ES-I3 (cell line): ENCODE measurements around the gene CNGA3.

Source experiments
- H3K36me3 ChIP-seq: 2 replicates; pipeline ENCODE4 v1.6.1; 2013; ENCODE audit warnings: mild to moderate bottlenecking, low read length, control low read depth, moderate library complexity; ENCODE audit not compliant: insufficient read depth
- H3K4me1 ChIP-seq: 2 replicates; pipeline ENCODE4 v1.6.1; 2013; ENCODE audit warnings: mild to moderate bottlenecking, control low read depth, low read length; ENCODE audit not compliant: insufficient read depth
- H3K9ac ChIP-seq: 2 replicates; pipeline ENCODE4 v1.6.1; 2013; ENCODE audit warnings: low read depth, mild to moderate bottlenecking, low read length, moderate library complexity
- H3K9me3 ChIP-seq: 2 replicates; pipeline ENCODE4 v1.6.1; 2013; ENCODE audit warnings: mild to moderate bottlenecking, low read length, moderate library complexity; ENCODE audit not compliant: control insufficient read depth, insufficient read depth

The CNGA3 gene

DNA sequence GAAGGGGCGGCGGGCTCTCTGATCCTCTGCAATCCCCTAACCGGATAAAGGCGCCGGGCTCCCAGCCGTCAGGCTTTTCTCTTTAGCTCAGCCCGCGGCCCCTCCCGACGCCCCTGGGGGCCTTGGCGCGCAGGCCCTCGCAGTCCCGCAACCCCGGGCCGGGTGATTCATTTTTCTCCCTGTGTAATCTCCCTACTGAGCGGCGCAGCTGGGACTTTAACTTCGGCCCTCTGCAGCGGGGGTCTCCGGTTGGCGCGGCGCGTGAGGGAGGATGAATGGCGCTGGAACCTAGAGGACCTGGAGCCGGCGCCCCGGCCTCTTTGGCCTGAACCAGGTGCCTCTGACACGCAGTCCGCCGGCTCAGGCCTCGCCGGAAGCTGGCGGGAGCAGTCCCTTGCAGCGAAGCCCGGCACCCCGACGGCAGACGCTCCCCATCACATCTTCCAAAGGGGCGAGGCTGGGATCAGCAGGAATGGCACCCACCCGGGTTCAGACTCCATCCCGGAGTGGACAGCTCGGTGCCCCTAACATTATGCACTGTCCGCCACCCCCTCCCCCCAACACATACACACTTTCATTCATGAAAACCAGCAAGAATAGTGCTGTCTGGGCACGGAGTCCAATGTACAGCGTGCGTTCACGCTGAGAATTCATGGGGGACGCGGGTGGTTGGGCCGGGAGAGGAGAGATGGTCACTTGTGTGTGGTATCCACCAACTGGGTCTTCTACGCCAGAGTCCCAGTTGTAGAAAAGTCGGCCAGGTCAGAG is 1.2 kb downstream of the CNGA3 start:
- peaks cover 5% of the 10 kb centered on the region; the same call in 1 of the 2 replicates for H3K9me3 ChIP-seq
- H3K36me3 ChIP-seq = no peaks in the 10 kb centered on the region
- peak overlapping the region; percentile 28; the same call in 1 of the 2 replicates for H3K9ac ChIP-seq
- H3K4me1 ChIP-seq = no peaks in the 10 kb centered on the region

DNA sequence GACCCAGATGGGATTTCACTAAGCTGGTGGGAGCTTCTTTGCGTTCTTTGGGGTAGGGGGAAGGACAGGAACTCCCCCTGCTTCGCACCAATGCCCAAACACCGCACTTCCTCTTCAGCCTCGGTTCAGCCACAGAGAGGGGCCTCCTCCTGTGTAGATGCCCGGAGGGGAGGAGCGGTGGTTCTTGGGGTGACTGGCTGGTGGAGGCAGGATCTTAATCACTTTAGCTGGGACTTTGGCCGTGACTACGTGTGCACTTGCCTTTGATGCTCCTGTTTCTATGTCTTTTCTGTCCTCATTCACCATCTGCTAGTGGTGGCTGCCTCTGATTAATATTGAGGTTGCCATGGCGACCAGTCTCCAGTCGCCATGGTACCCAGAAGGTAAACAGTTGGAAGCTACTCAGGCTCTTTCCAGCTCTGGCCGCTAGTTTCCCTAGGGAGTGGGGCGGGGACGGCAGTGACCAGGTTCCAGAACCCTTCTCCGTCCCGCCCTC is 1.9 kb downstream of the CNGA3 start:
- no peaks in the 10 kb centered on the region for H3K36me3 ChIP-seq
- H3K4me1 ChIP-seq = no peaks in the 10 kb centered on the region
- H3K9me3 ChIP-seq = peaks cover 5% of the 10 kb centered on the region; the same call in 1 of the 2 replicates
- no peak overlapping the region for H3K9ac ChIP-seq

DNA sequence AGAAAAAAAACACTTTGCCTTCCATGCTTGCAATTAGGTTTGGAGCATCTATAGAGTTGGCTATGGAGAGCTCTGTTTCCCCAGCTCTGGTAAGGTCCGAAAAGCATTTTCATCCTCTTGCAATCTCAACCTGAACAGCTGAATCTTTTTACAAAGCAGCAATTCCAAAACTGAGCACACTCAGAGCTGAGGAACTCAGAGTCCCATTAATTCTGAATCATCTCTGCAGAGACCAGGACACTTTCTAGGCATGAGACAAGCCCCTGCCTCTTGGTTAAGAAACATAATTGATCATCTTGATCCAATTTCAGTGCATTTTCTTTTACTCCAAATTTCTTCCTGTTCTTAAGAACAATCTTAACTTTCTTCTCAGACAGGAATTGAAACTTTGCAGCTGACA is 4.2 kb downstream of the CNGA3 start:
- Histone ChIP-seq H3K9ac (no peak overlapping the region), H3K9me3 (peaks cover 5% of the 10 kb centered on the region; the same call in 1 of the 2 replicates), H3K36me3 (no peaks in the 10 kb centered on the region), H3K4me1 (no peaks in the 10 kb centered on the region)

- Histone ChIP-seq H3K9me3 (no peaks in the 10 kb centered on the region), H3K9ac (no peak overlapping the region), H3K36me3 (no peaks in the 10 kb centered on the region)
Observed at GRCh38 chr2:98355881-98356280, 9.6 kb downstream of the CNGA3 start.

DNA sequence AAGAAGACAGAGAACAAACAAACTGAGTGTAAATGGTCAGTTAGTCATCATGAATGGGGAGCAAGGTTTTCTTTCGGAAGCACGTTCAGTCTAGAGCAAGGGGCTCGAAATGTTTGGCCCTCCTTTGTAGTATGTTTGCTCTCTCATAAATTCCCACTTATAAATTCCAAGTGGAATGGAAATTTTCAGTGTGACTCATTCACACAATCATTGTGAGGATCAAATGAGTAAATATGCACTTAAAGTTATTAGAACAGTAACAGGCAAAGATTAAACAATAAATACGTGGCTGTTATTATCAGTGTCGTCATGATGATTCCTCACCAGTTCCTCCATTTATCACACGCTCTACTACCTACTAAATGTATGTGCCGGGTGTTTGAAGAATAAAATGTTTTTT is 10.5 kb downstream of the CNGA3 start:
- Histone ChIP-seq H3K9me3 (no peaks in the 10 kb centered on the region), H3K36me3 (no peaks in the 10 kb centered on the region), H3K9ac (no peak overlapping the region), H3K4me1 (no peaks in the 10 kb centered on the region)

More at GRCh38 chr2:98355881-98356280, 9.6 kb downstream of the CNGA3 start:
- H3K4me1 ChIP-seq = no peaks in the 10 kb centered on the region

DNA sequence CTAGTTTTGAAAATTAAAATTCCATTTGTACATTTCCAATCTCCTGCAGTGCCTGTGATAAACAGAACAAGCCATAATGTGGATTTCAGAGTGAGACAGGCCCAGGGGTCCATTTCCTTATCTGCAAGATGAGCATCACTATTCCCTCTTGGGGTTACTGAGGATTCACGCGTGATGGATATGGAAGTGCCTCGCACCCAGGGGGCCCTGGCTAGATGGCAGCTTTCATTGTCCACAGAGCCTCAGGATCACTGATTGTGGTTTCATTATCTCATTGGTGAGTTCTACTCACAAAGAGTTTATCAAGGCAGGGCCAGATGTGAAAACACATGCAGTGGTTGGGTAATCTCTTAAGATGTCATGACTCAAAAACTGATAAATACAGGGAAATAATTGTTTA is 11.6 kb downstream of the CNGA3 start:
- Histone ChIP-seq H3K4me1 (no peaks in the 10 kb centered on the region), H3K36me3 (no peaks in the 10 kb centered on the region), H3K9me3 (no peaks in the 10 kb centered on the region), H3K9ac (no peak overlapping the region)

GRCh38 chr2:98359986-98360385 is 13.7 kb downstream of the CNGA3 start:
- H3K9ac ChIP-seq = no peak overlapping the region
- H3K9me3 ChIP-seq = no peaks in the 10 kb centered on the region
- no peaks in the 10 kb centered on the region for H3K4me1 ChIP-seq
- H3K36me3 ChIP-seq = no peaks in the 10 kb centered on the region

- Histone ChIP-seq H3K4me1 (no peaks in the 10 kb centered on the region), H3K9me3 (no peaks in the 10 kb centered on the region)
Observed at GRCh38 chr2:98367721-98368120, 21.5 kb downstream of the CNGA3 start.

GRCh38 chr2:98369710-98370239 is 23.5 kb downstream of the CNGA3 start:
- H3K9ac ChIP-seq = no peak overlapping the region
- H3K36me3 ChIP-seq = no peaks in the 10 kb centered on the region
- H3K9me3 ChIP-seq = no peaks in the 10 kb centered on the region
- H3K4me1 ChIP-seq = peaks cover 7% of the 10 kb centered on the region; the same call in 1 of the 2 replicates

More at GRCh38 chr2:98367721-98368120, 21.5 kb downstream of the CNGA3 start:
- Histone ChIP-seq H3K9ac (no peak overlapping the region), H3K36me3 (no peaks in the 10 kb centered on the region)

DNA sequence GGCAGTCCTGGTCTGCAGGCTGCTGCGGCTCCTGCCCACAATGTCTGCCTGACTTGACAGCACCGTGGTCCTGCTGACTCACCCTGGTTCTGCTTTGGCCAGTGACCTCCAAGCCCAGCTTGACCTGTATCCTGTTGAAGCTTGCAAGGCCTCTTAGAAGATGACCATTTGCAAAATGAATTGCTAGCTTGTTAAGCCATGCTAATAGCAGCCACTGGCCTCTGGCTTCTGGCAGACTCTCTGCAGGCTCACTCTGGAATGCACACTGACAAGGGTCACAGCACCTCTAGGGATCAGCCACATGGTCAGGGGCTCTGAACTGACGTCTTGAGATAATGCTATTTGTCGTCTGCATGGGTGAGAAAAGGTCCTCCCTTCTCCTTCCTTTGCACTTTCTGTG is 25.9 kb downstream of the CNGA3 start:
- H3K9ac ChIP-seq = no peak overlapping the region
- H3K36me3 ChIP-seq = no peaks in the 10 kb centered on the region
- H3K4me1 ChIP-seq = peaks cover 7% of the 10 kb centered on the region; the same call in 1 of the 2 replicates
- H3K9me3 ChIP-seq = no peaks in the 10 kb centered on the region

DNA sequence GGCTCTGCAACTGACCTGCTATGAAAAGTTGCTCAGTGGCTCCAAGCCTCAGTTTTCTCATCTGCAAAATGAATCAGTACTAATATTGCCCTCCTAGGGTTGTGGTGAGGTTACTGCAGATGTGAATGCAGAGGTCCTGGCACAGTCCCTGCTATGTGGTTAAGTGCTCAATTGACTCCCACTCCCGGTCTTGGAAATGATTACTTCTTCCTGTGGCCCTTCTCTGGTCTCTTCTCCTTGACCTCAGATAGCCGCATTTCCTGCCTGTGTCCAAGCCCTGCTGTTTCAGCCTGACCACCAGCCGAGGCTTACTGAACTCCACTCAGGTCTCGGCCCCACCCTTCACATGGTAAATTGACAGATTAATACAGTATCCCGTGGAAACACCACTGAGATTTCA is 26.3 kb downstream of the CNGA3 start:
- no peaks in the 10 kb centered on the region for H3K36me3 ChIP-seq
- peaks cover 7% of the 10 kb centered on the region; the same call in 1 of the 2 replicates for H3K4me1 ChIP-seq
- H3K9me3 ChIP-seq = no peaks in the 10 kb centered on the region
- H3K9ac ChIP-seq = no peak overlapping the region

DNA sequence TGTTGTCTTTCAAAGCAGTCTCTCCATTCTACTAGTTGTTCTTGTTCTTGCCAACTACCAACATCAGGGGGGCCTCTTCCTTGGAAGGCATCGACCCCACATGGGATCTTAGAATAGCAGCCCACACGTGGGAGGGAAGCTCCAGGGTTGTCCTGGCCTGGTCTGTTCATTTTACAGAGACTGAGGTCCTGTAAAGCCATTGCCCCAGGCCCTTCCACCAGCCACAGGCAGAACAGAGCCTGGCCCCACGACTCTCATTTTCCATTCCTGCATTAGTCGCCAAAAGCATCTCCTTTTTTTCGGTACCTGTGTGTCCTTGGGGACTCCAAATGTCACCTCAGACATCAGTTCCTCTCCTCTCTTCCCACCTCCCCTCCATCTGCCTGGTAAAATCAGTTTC is 28.0 kb downstream of the CNGA3 start:
- H3K9me3 ChIP-seq = no peaks in the 10 kb centered on the region
- H3K9ac ChIP-seq = no peak overlapping the region
- H3K4me1 ChIP-seq = peaks cover 10% of the 10 kb centered on the region; the same call in 1 of the 2 replicates
- H3K36me3 ChIP-seq = no peaks in the 10 kb centered on the region

GRCh38 chr2:98374958-98375570 is 28.8 kb downstream of the CNGA3 start:
- Histone ChIP-seq H3K4me1 (peaks cover 10% of the 10 kb centered on the region; the same call in 1 of the 2 replicates), H3K36me3 (no peaks in the 10 kb centered on the region), H3K9me3 (no peaks in the 10 kb centered on the region), H3K9ac (no peak overlapping the region)

- Histone ChIP-seq H3K36me3 (no peaks in the 10 kb centered on the region), H3K9ac (no peak overlapping the region), H3K4me1 (peaks cover 10% of the 10 kb centered on the region; the same call in 1 of the 2 replicates), H3K9me3 (no peaks in the 10 kb centered on the region)
Observed at GRCh38 chr2:98376301-98376910, 30.1 kb downstream of the CNGA3 start.
